Pons (tissue), 1 donor: Measurements from ENCODE around the gene TRPC4.

Experiments used
- DNase-seq: peaks from one replicate; pipeline ENCODE4 v3.0.0-alpha.2; 2016; ENCODE audit warnings: low spot score

The TRPC4 gene

DNA sequence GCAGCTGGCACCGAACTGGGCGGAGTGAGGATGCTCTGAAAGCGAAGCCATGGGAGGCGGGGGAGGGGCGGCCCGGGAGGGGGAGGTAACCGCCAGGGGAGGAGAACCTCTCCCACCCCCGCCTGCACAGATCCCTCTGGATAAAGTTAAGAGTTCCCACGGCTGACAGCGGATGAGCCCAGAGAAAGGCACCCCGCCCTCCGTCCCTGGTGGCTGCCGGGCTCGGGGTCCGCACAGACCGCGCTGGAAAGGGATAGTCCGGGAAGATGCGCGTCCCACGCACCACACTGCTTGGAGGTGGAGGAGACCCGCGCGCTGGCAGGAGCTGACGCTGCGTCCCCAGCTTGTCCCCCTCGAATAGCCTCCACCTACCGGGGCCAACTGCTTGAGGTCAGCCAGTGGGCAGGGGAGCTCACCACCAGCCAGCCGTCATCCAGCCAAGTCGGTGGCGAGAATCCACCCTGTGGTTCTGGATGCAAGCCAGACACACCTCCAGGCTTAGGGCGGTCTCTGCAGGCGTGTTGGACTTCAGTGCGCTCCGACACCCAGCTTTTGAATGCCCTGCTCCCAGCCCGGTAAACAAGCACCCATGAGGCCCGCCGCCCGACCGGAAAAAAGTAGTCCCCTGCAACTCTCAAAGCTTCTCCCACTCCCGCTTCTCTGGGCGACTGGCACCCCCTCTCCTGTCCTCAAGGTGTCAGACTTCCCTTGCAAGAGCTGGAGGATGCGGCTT lies at the start of gene TRPC4:
Gene TRPC4 (minus strand): TSS at position 17 of the 733 bp plus-strand sequence. CDS start 86,439 bp downstream, outside the sequence.
- peak; percentile 17 for DNase-seq

GRCh38 chr13:37918751-37919150 lies 49.2 kb upstream of the TRPC4 start:
- no peak for DNase-seq

- DNase-seq, result no peak
These were observed 48.6 kb upstream of the TRPC4 start for GRCh38 chr13:37918116-37918714.

DNA sequence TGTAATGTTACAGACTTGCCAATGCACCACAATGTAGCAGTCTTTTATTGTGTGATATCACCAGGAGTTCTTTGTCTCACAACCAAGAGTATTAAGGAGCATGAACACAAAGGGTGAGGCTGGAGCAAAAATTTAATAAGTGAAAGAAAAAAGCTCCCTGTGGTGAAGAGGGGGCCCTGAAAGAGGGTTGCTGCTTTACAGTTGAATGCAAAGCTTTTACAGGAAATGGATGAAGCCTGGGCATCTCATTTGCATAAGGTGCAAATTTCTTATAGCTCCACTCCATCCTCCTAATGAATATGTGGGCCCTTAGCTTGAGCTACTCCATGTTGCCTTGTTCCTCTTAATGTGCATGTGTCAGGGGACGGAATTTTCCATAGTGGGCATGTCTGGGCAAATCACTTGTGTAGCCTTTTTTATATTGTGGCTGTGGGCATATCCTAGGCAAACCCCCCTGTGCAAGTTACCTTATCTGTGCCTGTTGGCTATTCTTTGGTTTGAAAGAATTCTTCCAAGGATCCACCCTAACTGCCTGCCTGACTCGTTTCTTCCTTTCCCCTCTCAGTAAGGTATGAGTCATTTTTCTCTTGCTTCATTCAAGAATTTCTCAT lies 45.3 kb upstream of the TRPC4 start:
- DNase-seq, result no peak

DNA sequence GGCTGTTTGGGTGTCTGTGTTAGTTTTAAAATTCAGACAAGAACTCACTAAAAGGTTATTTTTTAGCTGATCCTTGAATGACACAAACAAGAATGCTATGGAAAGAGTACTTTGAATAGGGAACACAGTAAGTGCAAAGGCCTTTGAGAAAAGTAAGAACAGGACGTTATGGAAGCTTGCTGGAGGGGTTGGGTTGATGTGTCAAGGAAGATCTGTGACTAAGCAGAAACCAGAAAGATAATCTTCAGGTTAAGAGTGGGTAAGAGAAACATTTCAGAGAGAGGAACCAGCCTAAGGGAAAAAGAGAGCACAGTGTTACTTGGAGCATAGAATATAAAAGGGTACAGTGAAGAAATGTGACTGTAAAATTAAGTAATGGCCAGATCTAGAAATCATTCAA lies 41.2 kb upstream of the TRPC4 start:
- no peak for DNase-seq

- no peak for DNase-seq
These were observed 37.3 kb upstream of the TRPC4 start for GRCh38 chr13:37906880-37907279.

GRCh38 chr13:37905736-37906135 lies 36.2 kb upstream of the TRPC4 start:
- no peak for DNase-seq

GRCh38 chr13:37899753-37900152 lies 30.2 kb upstream of the TRPC4 start:
- no peak for DNase-seq

DNA sequence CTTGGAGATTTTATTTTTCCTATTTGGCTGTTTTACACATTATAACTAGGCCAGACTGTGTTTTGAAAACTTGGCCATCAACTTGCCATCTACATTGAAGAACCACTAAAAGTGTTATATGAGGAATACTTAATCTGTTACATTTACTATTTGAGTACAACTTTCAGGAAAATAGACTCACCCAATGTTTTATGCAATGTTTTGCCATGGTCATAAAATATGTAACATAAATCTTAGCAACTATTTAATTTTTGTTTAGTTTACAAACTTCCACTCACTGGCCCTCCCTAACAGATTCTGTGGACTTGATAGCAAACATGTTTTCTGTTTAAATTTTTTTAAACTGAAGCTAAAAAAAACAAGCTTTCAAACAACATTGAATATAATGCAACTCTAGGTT lies 23.7 kb upstream of the TRPC4 start:
- DNase-seq, result no peak

GRCh38 chr13:37889820-37890219 lies 20.2 kb upstream of the TRPC4 start:
- DNase-seq, result no peak

GRCh38 chr13:37889102-37889501 lies 19.5 kb upstream of the TRPC4 start:
- DNase-seq, result no peak

- no peak for DNase-seq
These were observed 17.3 kb upstream of the TRPC4 start for GRCh38 chr13:37886879-37887278.

DNA sequence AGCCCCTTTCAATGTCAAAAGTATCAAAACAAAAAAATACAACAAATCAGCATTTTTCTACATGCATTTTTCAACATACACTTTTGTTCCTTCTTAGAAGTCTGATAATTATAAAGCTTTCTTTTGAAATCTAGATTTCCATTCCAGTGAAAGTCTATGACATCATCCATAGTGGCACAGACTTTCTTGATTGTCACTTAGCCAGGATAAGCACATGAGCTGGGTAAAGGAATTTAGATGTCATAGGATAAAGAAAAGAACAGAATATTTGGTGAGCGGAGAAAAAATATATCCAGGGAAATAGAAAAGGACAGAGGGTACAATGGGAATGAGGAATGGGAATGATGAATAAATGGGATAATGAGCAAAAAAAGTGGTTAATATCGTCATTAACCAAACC lies 15.1 kb upstream of the TRPC4 start:
- DNase-seq, result no peak

DNA sequence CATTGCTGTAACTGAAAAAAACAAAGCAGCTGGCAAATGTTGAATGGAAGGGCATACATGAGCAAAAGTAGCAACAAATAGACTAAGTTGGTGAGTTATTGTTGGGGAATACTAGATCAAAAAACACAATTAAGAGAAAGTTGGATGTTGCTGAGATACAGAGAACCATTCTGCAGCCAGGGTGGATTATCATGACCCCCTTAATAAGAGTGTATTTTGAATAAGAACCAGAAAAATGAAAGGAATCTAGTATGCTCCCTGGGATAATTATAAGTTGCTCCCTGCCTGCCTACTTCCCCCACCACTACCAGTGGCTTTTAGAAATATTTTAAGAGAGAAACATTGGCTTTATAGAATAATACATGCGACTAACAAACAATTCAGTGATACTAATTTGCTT lies 14.5 kb upstream of the TRPC4 start:
- DNase-seq, result no peak

DNA sequence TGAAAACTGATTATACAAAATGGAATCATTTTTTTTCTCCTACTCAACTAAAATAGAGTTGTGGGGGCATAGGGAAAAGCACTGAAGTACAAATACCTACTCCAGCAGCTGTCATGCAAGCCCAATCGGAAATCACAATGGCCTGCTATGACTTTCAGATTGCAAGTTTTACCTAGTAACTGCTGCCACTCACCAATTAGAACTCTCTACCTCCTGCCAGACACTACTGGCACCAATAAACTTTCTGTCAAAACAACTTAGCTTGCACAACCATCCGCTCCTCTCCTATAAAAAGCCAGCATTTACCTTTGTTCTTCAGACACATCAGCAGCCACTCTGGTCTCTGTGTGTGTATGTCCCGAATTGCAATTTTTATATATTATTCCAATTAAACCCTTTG lies 9.3 kb upstream of the TRPC4 start:
- no peak for DNase-seq

GRCh38 chr13:37878496-37878895 lies 8.9 kb upstream of the TRPC4 start:
- DNase-seq, result no peak

- DNase-seq, result no peak
These were observed 1.5 kb upstream of the TRPC4 start for GRCh38 chr13:37870895-37871550.

- no peak for DNase-seq
These were observed 895 bp upstream of the TRPC4 start for GRCh38 chr13:37870489-37870845.

DNA sequence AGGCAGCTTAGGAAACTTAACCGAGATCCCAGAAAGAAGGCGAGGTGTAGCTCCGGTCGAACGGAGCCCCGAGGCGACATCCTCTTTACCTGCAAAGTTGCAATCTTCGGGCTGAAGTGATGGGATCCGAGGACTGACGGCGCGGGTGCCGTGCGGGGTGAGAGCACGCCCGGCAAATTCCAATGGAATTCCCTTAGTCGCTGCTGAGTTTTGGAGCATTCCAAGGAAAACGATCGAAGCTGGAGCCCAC lies 141 bp downstream of the TRPC4 start:
- no peak for DNase-seq

DNA sequence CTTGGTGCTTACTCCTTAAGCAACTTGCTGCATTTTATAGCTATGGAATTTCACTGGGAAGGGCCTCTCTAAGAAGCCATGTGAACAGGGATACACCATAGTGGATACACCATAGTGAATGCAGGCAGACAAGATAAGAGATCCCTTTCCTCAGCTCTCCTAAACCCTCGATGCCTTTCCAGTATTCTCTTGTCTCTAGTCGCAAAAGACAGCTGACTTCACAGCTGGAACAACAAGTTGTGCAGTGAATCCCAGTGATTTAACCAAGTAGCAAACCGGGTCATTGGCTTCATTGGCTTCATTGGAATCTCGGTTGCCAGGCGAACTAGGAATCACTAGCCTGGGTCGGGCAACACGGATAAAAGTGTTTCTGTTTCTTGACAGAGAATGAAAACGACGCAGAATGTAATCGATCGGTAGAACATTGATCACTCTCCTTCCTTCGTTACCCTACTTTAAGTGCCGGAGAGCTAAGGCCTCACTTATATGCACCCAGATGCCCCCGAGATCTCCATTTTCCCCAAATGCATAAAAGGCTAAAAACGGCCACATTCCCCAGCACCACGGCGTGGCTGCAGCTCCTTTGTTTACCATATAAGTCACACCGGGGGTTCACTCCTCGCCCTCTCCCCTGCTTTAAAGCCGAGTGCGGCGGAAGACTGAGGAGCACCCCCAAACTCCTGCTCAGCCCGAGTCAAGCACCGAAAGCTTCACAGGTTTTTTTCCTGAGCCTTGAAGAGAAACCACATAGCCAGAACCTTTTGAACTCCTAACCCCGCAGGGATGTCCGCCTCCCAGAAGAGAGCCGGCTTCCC lies 674 bp downstream of the TRPC4 start:
- peak; percentile 30 for DNase-seq

DNA sequence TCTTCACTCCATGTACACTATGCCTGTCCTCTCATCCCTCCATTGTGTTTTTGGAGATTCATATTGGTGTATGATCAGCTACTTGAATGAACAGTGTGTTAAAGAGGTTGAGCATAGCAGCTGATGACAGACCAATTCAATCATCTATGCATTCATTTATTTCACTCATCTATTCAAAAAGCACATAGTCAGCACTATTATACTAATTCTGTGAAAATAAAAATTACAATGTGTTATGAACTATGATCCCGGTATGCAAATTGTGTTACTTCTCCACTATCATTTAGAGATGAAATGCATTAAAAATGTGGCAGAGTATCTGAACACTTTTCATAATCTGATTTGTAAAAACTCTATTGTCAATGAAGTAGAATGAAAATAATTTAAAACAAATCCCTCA lies 5.9 kb downstream of the TRPC4 start:
- no peak for DNase-seq

DNA sequence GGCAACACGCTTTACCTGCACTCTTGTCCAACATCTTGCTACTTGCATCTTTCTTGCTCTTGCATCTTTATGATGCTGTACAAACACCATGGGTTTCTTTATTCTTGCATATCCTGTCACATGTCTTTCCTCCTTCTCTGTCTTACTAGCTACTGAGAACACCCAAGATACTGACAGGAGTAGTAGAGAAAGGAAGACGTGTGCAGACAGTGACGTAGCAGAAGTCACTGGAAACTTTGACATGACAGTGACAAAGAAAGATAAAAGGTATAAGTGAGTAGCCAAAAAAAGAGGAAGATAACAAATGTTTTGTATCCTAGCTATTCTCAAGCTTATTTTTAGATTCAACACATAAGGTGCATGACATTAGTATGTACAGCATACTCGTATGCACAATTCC lies 34.2 kb downstream of the TRPC4 start:
- no peak for DNase-seq

- DNase-seq, result no peak
These were observed 36.2 kb downstream of the TRPC4 start for GRCh38 chr13:37833411-37833810.
